ENCODE data around the gene MPRIP.
"Not testable (repeated sequence)": the region's sequence is repeated elsewhere in the genome, so short reads cannot be mapped to it uniquely, and the experiment has no call there.

Gene MPRIP

GRCh38 chr17:17042384-17042736, at the start of gene MPRIP:
Gene MPRIP (plus strand): TSS chr17:17042457. CDS start chr17:17042849, 392 bp downstream.
- no peak for DNase-seq

- no peak for DNase-seq
These were observed 47.6 kb upstream of the MPRIP start for GRCh38 chr17:16994631-16995030.

GRCh38 chr17:16995930-16996329, 46.3 kb upstream of the MPRIP start:
- no peak for DNase-seq

- not testable (repeated sequence) for DNase-seq
These were observed 45.5 kb upstream of the MPRIP start for GRCh38 chr17:16996726-16997125.

- DNase-seq, result no peak
These were observed 44.5 kb upstream of the MPRIP start for GRCh38 chr17:16997514-16998429.

- DNase-seq, result no peak
These were observed 42.2 kb upstream of the MPRIP start for GRCh38 chr17:16999931-17000625.

GRCh38 chr17:17001076-17001777, 41.0 kb upstream of the MPRIP start:
- DNase-seq, result no peak

GRCh38 chr17:17001874-17002520, 40.3 kb upstream of the MPRIP start:
- peak; percentile 72 for DNase-seq

- not testable (repeated sequence) for DNase-seq
These were observed 39.2 kb upstream of the MPRIP start for GRCh38 chr17:17002731-17003715.

- no peak for DNase-seq
These were observed 37.8 kb upstream of the MPRIP start for GRCh38 chr17:17004251-17004996.

- not testable (repeated sequence) for DNase-seq
These were observed 37.2 kb upstream of the MPRIP start for GRCh38 chr17:17004997-17005614.

GRCh38 chr17:17007891-17008290, 34.4 kb upstream of the MPRIP start:
- not testable (repeated sequence) for DNase-seq

- DNase-seq, result not testable (repeated sequence)
These were observed 33.4 kb upstream of the MPRIP start for GRCh38 chr17:17008621-17009397.

GRCh38 chr17:17009972-17010371, 32.3 kb upstream of the MPRIP start:
- not testable (repeated sequence) for DNase-seq

- not testable (repeated sequence) for DNase-seq
These were observed 31.7 kb upstream of the MPRIP start for GRCh38 chr17:17010545-17011034.

GRCh38 chr17:17011043-17011907, 31.0 kb upstream of the MPRIP start:
- DNase-seq, result peak; percentile 72

GRCh38 chr17:17013828-17014747, 28.2 kb upstream of the MPRIP start:
- not testable (repeated sequence) for DNase-seq

Measured in T1000 (cell line).